Measurements from ENCODE around the gene GLT8D1. TPM values are rescaled to one million over a fixed set of nuclear protein-coding genes. Genes with fewer than 3 reads are reported as not detected.

GLT8D1 gene
- total and polyA plus RNA-seq, 9 of the 15 experiments (the other 6 are each of a cell fraction or from before 2014, with no cell fraction given): 14.1 to 65.9 (median 33.7) TPM

DNA sequence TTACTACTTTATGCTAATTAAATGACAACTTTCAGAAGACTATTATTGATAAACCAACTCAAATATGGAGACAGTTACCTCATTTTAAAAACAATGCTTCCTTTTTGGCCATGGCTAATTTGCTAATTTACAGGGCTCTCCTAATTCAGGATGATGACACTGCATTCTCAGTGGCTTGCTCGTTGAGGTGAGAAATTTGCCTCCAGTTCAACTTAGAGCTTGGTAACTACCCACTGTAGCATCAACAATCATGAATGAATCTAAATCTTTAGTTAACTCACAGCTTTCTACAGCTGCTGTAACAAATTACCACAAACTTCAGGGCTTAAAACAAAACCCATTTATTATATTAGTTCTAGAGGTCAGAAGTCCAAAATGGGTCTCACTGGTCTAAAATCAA, 33.9 kb downstream of the GLT8D1 start:
- H3K4me3 ChIP-seq: no peak overlapping the region
- BruUV-seq (replicated peaks): no TSS peak
- TF ChIP-seq MTF1 (CRISPR knock-in tag; IDR thresholded peaks at IDR 0.05; ENCODE audit: borderline replicate concordance): no peak
- TF ChIP-seq FOXA1 (IDR thresholded peaks at IDR 0.05; ENCODE audit: borderline replicate concordance): no peak
- no peak for TF ChIP-seq CBFA2T2 (conservative IDR thresholded peaks at IDR 0.05)
- TF ChIP-seq NFE2 (IDR thresholded peaks at IDR 0.05; ENCODE audit: low read depth): peak; percentile 34
- peaks cover 31% of the 10 kb centered on the region; the same call in 2 of the 3 replicates for H3K36me3 ChIP-seq (ENCODE audit: control insufficient read depth, insufficient read depth, low read length)
- 36% methylated on average over 1 of the region's 1 CpG for WGBS (ENCODE audit: insufficient coverage, low coverage, missing lambda C conversion rate)
- ChIA-PET POLR2A (interaction anchor here (1.4 kb wide), 1 partner anchor 20 kb away, joined by 5 read pairs; no protein-coding TSS in a partner anchor), CTCF (ENCODE audit: low intra/inter-chr PET ratio) (no interaction called here)
- H3K4me1 ChIP-seq (replicated peaks in 1 of 2; ENCODE audit: control insufficient read depth in 2 of 2, insufficient read depth in 2 of 2, low read length in 2 of 2): peaks cover 0 to 14% of the 10 kb centered on the region in 2 experiments; a peak in 3 of 5 replicates
- H3K79me2 ChIP-seq (ENCODE audit: control insufficient read depth, insufficient read depth, low read length): no peaks in the 10 kb centered on the region
- in situ Hi-C loops (cut with MboI) (no loop called here), intact Hi-C loops (cut with micrococcal nuclease) (no loop called here)
- no peak for ATAC-seq
- H3K4me2 ChIP-seq (ENCODE audit: insufficient read depth, low read length): no peak overlapping the region
- H3K9ac ChIP-seq (ENCODE audit: insufficient read depth in 1 of 2, low read depth in 2 of 2, low read length in 2 of 2): no peak overlapping the region
- no peak overlapping the region for H2AFZ ChIP-seq (ENCODE audit: low read depth, low read length)
- no peaks in the 10 kb centered on the region for H4K20me1 ChIP-seq (replicated peaks; ENCODE audit: control insufficient read depth, insufficient read depth, low read length)
- H3K9me1 ChIP-seq (ENCODE audit: control insufficient read depth, insufficient read depth, low read length): no peaks in the 10 kb centered on the region
- H3K27me3 ChIP-seq (ENCODE audit: control insufficient read depth in 2 of 2, insufficient read depth in 2 of 2, low read length in 2 of 2): no peaks in the 10 kb centered on the region
- H3K9me3 ChIP-seq (replicated peaks; ENCODE audit: control insufficient read depth, insufficient read depth, low read depth, low read length): no peaks in the 10 kb centered on the region
- H3K27ac ChIP-seq (ENCODE audit: extremely low read depth, low read depth, low read length): no peak overlapping the region; the same call in 2 of the 3 replicates
- DNase-seq (ENCODE audit: extremely low read depth in 1 of 4, low spot score in 3 of 4): no peak
- no peak for FAIRE-seq
